Stimulated activated CD4-positive, alpha-beta T cell treated with anti-CD3 and anti-CD28 coated beads, Interleukin-4, amount 100 ng/mL, for 24 hours (primary cell): ENCODE measurements around the gene EOGT.

Experiments used
- DNase-seq: peaks from one replicate; pipeline ENCODE4 v3.0.0-alpha.2; 2020

The EOGT gene

GRCh38 chr3:69013253-69014021, at the start of gene EOGT:
EOGT (minus strand) TSS chr3:69013684; CDS start chr3:69009846, 3,838 bp downstream.
- peak; percentile 81 for DNase-seq

DNA sequence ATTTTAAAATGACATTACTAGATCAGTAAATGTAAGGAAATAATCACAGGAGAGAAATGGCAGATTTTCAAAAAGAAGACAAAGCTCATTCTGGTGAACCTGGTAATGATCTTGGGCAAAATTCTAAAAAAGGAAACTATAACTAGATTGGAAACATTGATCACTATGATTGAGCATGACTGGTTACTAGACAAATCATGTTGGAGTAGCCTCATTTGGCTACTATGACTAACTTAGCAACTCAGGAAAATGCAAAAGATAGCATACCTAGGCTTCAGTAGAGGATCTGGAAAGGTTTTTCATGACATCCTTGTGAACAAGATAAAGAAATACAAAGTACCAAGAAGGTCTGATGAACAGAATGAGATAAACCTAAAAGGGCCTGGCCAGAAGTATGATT, 46.2 kb upstream of the EOGT start:
- DNase-seq, result no peak

DNA sequence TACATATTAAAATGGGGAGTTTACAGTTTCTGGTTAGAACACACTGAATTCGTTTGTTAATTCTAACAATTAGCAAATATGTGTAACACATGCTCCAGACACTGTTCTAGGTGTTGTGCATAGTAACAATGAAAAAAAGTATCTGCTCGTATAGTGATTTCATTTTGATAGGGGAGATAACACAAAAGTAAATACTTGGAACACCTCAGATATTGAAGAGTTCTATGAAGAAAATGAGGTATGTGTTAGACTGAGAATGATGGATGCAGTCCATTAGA, 45.4 kb upstream of the EOGT start:
- DNase-seq, result no peak

GRCh38 chr3:69058180-69058946, 44.9 kb upstream of the EOGT start:
- no peak for DNase-seq

DNA sequence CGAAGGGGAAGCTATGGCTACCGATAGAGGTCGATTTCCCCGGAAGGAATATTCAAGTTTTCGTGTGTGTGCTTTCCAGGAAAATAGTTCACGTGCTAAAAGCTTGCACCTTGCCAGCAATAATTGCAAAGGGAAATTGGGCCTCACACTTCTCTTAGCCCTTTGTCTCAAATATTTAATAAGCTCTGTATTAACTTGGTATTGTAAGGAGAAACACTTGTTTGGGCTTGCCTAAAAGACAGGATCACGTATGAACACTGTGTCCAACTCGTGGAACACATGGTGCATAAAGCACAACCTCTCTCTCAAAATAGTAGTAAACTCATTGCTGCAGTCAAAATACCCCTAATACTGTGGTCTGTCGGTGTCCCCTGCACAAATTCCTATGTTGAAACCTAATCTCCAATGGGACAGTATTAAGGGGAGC, 39.0 kb upstream of the EOGT start:
- DNase-seq, result no peak

- DNase-seq, result peak; percentile 98
These were observed 38.4 kb upstream of the EOGT start, which contains the start of gene TMF1 for GRCh38 chr3:69051756-69052471. TMF1 (minus strand) TSS chr3:69052333; CDS start chr3:69052086, 247 bp downstream.

- DNase-seq, result no peak
These were observed 35.5 kb upstream of the EOGT start for GRCh38 chr3:69048990-69049389.

DNA sequence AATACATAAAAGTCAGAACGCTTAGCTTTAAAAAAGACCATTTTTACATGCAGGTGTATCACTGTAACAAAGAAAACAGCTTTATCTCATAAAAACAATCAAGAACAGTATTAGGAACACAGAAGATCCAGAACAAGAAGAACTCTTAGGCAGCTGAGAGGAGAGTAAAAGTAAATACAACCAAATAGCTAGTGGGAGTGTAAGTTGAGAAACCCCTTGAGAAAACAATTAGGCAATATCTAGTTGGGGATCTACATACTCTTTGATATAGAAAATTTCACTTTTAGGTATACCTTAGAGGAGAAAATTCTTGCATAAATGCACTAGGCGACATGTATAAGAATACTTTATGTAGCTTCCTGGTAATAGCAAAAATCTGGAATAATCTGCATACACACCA, 31.1 kb upstream of the EOGT start:
- DNase-seq, result no peak

GRCh38 chr3:69033470-69033869, 20.0 kb upstream of the EOGT start:
- DNase-seq, result no peak

DNA sequence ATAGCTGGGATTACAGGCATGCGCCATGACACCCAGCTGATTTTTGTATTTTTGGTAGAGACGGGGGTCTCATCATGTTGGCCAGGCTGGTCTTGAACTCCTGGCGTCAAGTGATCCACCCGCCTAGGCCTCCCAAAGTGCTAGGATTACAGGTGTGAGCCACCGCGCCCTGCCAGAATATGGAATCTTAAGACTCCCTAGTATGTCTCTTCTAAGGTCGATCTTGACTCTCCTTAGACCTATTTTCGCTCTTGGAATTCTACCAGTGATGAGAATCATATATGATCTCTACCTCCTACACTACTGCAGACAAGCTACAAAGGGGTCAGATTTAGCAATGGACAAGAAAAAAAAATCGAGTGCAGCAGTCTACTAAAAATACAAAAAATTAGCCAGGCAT, 19.3 kb upstream of the EOGT start:
- DNase-seq, result no peak

- no peak for DNase-seq
These were observed 18.7 kb upstream of the EOGT start for GRCh38 chr3:69032142-69032541.

DNA sequence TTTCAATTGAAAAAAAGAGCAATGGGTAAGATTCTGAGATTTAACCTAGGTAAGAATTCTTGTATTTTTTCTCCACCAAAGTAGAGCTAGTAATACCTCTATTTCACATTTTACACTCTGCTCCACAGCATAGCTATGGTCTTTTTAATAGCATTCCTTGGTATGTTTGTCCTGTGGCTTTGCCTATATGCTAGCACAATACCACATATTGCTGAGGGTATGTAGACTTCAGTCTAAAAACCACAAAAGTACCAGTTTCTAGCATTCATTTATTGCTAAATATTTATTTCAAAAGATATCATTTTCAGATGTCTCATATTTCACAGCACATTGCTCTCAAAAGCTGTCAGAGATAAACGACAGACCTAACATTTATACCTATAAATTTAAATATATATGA, 18.2 kb upstream of the EOGT start:
- no peak for DNase-seq

DNA sequence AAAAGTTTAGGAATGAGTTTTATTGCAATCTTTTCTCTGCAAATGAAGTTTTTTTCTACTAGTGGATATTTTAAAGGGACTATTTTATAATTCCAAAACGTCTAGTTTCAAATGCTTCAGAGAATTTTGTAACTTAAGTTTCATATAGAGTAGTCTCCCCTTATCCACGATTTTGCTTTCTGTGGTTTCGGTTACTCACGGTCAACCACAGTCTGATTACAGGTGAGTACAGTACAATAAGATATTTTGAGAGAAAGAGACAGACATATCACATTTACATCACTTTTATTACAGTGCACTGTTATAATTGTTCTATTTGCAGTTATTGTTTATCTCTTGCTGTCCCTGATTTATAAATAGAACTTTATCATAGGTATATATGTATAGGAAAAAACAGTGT, 7.4 kb upstream of the EOGT start:
- no peak for DNase-seq

DNA sequence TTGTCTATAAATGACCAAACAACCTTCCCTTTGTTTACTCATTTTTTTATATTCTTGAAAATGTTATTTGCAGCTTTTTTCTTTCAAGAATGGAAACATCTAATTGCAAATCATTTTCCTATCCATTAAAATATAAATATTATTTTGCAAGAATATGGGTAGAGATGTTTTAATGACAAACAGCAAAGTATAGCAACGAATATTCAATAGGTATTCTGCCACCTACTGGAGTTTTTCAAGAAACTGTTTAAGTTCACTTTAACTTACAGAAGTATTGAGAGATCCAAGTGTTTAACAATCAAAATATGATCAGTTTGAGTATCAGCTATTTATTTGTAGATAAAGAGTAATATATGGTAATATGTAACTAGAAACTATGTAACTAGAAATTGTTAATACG, 6.9 kb upstream of the EOGT start:
- DNase-seq, result no peak

GRCh38 chr3:69016901-69017300, 3.4 kb upstream of the EOGT start:
- DNase-seq, result no peak

DNA sequence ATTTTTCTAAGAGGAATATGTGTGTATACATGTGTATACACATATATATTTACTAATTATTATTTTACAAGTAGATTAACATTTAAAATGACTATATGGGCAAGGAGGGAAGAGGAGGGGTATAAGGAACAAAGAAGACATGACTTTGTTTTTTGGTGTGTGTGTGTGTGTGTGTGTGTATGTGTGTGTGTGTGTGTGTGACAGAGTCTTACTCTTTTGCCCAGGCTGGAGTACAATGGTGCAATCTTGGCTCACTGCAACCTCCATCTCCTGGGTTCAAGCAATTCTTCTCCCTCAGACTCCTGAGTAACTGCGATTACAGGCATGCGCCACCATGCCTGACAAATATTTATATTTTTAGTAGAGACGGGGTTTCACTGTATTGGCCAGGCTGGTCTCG, 2.6 kb upstream of the EOGT start:
- DNase-seq, result no peak

- DNase-seq, result no peak
These were observed 617 bp upstream of the EOGT start for GRCh38 chr3:69014022-69014580.

- DNase-seq, result peak; percentile 8
These were observed 658 bp downstream of the EOGT start for GRCh38 chr3:69012800-69013252.

DNA sequence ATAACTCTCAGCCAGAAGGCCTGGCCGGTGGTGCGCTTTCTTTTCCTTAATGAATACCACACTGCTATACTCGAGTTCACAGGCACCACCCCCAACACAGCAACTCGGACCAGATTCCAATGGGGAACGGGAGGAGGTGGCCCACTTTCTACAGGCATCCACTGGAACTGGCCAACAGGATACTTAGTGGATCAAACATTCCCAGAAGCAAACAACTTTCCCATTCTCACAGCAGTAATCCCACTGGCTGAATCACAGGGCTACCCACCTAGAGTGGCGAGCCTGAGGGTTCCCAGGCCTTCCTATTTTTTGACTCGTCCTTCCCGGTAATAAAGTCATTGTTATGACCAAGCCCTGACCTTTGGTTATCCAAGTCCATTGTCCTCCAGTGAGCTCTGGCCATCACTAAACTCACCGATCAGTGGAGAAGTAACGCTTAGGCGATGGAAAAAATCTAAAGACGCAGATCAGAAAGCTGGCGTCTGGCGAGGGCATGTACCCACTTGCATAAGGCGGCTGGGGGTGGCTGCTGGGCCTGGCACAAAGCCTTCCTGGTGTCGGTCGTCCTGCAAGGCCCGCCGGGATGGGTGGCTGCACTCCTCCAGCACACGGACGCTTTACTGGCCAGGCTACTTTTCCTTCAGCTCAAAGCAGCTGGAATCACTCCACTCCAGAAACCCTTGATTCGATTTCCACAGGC, 1.2 kb downstream of the EOGT start:
- DNase-seq, result no peak

DNA sequence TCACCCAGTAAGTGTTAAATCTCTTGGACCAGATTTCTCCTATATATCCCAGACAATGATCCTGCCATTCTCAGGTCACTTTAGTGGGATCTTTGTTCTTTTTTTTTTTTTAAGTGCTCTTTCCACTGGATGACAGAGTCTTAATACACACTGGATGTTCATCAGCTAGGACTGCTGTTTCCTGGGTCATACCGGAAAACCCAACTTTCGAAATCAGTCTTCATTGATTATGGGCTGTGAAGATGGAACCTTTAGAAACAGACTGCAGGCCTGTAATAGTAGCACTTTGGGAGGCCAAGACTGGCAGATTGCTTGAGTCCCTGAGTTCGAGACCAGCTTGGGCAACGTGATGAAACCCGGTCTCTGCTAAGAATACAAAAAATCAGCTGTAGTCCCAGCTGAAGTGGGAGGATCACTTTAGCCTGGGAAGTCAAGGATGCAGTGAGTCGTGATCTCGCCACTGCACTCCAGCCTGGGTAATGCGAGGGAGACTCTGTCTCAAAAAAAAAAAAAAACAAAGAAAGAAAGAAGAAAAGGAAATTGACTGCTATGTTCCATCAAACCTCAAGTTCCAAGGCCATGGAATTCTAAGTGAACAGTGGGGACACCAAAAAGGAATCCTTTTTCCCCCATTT, 2.3 kb downstream of the EOGT start:
- no peak for DNase-seq

DNA sequence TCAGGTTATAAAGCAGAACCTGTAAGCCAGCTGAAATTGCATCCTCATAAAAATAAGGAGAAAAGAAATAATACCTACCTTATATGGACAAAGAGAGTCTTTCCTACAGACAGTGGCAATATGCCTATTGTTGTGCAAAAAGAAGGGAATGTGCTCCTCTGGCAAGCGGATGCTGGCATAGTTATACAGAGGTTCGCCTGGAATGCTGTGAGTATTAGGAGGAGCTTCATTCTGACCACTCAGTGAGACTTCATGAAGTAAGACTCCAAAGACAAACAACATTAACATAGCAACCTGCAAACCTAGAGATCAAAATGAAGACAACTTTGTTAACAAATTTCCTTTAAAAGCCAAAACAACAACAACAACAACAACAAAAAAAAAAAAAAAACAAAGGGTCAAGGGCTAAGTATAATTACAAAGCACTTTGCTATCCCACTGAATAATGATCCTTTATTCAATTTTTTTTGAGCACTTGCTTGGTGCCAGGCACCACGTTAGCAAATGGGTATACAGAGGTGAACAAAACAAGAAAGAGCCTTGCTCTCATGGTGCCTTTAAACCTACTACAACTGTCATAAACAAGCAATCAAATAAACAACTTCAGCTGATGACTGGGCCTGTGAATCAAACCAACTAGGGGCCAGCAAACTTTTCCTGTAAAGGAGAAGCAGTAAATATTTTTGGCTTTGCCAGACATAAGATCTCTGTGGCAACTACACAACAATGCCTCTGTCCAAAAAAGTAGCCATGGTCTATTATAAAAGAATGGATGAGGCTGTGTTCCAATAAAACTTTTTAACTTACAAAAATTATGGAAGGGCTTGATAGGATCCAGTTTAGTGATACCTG, 3.7 kb downstream of the EOGT start:
- no peak for DNase-seq
